GM13977 (cell line): ENCODE measurements around the gene FNDC1.

Source experiments
- DNase-seq: peaks from one replicate; pipeline ENCODE4 v3.0.0; 2012; ENCODE audit warnings: low spot score
- in situ Hi-C: fragments of 300-500 bp; cut with MboI; formaldehyde crosslinking; loops from one replicate; pipeline ENCODE4 v1.12.0; 2022; ENCODE audit warnings: low sequenced_read_pairs, low pct_unique_long_range_greater_than_20kb, mixed read lengths, inconsistent platforms; ENCODE audit not compliant: unreplicated experiment
- TF ChIP-seq, protein P1 (sequence below): IDR thresholded peaks from 2 replicates; pipeline ENCODE4 v1.5.1; 2012; ENCODE audit warnings: mild to moderate bottlenecking, control low read depth; ENCODE audit not compliant: insufficient read depth; ENCODE audit errors: extremely low read depth, missing control alignments

Gene FNDC1

DNA sequence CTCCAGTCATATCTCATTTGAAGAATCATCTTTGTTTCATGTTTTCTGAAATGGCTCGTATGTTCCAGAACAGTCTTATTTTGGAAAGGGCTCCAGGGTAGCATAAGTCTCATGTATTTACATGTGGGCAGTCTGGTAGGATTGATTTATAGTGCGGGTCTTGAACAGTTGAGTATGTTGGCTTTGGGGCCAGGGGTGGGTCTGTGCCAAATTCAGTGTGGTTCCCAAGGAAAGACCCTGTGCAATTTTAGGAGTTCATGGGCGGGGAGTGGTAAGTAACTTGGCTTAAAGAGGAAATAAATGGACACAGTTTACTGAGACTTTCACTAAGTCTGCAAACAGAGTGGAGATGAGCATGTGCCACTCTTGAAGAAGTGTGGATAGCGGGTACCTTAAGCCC, 7.7 kb downstream of the FNDC1 start:
- no peak for DNase-seq
- in situ Hi-C loops, result loop anchor here (25.0 kb wide), 1 partner anchor 435 kb away; no protein-coding TSS in a partner anchor
- TF ChIP-seq, protein P1, sequence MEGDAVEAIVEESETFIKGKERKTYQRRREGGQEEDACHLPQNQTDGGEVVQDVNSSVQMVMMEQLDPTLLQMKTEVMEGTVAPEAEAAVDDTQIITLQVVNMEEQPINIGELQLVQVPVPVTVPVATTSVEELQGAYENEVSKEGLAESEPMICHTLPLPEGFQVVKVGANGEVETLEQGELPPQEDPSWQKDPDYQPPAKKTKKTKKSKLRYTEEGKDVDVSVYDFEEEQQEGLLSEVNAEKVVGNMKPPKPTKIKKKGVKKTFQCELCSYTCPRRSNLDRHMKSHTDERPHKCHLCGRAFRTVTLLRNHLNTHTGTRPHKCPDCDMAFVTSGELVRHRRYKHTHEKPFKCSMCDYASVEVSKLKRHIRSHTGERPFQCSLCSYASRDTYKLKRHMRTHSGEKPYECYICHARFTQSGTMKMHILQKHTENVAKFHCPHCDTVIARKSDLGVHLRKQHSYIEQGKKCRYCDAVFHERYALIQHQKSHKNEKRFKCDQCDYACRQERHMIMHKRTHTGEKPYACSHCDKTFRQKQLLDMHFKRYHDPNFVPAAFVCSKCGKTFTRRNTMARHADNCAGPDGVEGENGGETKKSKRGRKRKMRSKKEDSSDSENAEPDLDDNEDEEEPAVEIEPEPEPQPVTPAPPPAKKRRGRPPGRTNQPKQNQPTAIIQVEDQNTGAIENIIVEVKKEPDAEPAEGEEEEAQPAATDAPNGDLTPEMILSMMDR, result no peak

DNA sequence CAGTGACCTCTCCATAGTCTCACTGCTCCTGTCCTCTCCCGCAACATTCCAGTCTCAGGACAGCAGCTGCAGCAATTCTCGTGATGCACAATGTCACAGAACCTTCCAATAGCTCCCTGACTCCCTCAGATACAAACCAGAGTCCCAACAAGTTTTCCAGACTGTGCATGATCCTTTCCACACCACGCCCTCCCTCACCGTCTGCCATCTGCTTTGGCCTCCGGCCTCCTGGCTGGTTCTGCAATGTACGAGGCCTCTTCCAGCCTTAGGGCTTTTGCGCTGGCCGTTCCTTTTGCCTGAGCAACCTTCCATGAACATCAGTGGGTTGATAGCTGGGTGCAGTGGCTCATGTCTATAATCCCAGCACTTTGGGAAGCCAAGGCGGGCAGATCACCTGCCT, 9.6 kb downstream of the FNDC1 start:
- TF ChIP-seq, protein P1, result no peak
- no peak for DNase-seq
- in situ Hi-C loops, result loop anchor here (25.0 kb wide), 1 partner anchor 433 kb away; no protein-coding TSS in a partner anchor

GRCh38 chr6:159180001-159180400, 10.8 kb downstream of the FNDC1 start:
- TF ChIP-seq, protein P1, result no peak
- DNase-seq, result no peak
- in situ Hi-C loops, result loop anchor here (25.0 kb wide), 1 partner anchor 432 kb away; no protein-coding TSS in a partner anchor

DNA sequence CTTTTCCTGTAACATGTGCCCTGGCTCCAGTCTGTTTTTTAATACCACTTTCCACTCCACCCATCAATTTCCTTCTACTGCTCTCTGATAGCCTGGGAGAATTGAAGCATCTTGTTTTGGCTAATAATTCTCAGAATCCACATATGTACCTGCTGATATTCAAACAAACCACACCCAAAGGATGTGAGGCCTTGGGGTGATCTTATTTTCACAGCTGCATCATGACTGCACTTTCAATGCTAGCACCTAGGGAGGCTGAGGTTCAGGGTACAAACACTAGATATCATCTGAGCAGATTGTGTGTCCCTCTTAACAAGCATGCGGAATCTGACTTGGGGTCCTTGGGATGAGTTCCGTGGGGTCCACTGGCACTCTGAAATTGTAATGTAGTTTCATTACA, 12.7 kb downstream of the FNDC1 start:
- TF ChIP-seq, protein P1, result no peak
- in situ Hi-C loops, result loop anchor here (25.0 kb wide), 1 partner anchor 430 kb away; no protein-coding TSS in a partner anchor
- DNase-seq, result no peak

DNA sequence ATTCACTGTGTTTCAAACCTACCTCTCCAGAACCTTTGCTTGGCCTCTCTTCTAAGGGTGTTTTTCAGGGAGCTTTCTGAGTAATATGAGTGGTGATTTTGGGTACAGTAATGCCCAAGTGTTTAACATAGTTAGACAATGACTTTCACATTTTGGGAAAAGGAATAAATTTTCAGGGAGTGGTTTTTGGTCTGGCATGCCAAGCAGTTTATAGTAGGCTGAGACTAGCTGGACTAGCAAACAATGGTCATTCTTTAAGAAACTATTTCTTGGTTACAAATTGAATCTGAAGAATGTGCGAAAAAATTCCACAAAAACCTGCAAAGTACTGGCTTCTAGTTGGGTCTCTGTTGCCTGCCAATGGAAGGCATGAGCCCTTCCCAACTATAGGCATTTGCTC, 15.4 kb downstream of the FNDC1 start:
- no peak for DNase-seq
- TF ChIP-seq, protein P1, result no peak
- in situ Hi-C loops, result loop anchor here (25.0 kb wide), 1 partner anchor 428 kb away; no protein-coding TSS in a partner anchor

DNA sequence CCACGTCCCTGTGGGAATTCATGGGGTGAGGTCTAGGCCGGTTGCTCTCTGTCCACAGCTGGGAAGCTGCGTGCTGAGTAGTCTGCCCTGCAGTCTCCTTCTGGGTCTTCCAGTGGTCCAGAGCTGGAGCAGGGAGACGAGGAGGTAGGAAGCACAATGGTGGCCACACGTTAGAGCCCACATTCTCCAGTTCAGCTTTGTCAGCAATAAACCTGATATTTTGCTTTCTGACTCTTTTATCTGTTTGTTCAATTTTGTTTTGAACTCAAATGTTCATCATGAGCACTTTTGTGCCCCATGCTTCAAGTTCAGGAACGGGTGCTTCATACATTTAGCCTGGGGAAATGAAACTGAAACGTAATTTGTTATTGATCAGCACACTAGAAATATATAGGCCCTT, 21.3 kb downstream of the FNDC1 start:
- TF ChIP-seq, protein P1, result no peak
- in situ Hi-C loops, result loop anchor here (25.0 kb wide), 1 partner anchor 422 kb away; no protein-coding TSS in a partner anchor
- DNase-seq, result no peak
